Neural progenitor cell (in vitro differentiated cells): Measurements from ENCODE around the gene MAEL.

ENCODE experiments used
- CTCF ChIP-seq: fragments of 200-600 bp; sonication (generic); IDR thresholded peaks from 2 replicates; pipeline ENCODE4 v1.5.1; 2017; ENCODE audit warnings: antibody characterized with exemption, mild to moderate bottlenecking
- EZH2 ChIP-seq: fragments of 200-600 bp; sonication (generic); IDR thresholded peaks from 2 replicates; pipeline ENCODE4 v1.6.1; 2017; ENCODE audit warnings: antibody characterized with exemption, mild to moderate bottlenecking, moderate library complexity
- EZH2phosphoT487 ChIP-seq: fragments of 200-600 bp; sonication (generic); IDR thresholded peaks from 2 replicates; pipeline ENCODE4 v1.6.1; 2017; ENCODE audit warnings: antibody characterized with exemption

- no peak for TF ChIP-seq CTCF
- TF ChIP-seq EZH2, result no peak
- no peak for TF ChIP-seq EZH2phosphoT487
Observed at GRCh38 chr1:167043752-167044488, 54.8 kb downstream of the MAEL start.
